GM23338 (cell line): ENCODE measurements around the gene STIP1.

Experiments used
- CTCF ChIP-seq, 2 experiments: fragments of 200-600 bp in 1 of 2; sonication (generic) in 1 of 2; conservative IDR thresholded peaks; 2 replicates each; pipeline versions ENCODE4 v1.5.1 to v1.6.1; 2016 to 2017; ENCODE audit warnings: antibody characterized with exemption in 2 of 2, low read depth in 2 of 2, mild to moderate bottlenecking in 2 of 2, moderate library complexity in 1 of 2
- ETS1 ChIP-seq: IDR thresholded peaks from 2 replicates; pipeline ENCODE4 v1.6.1; 2016; ENCODE audit warnings: antibody characterized with exemption
- EZH2 ChIP-seq: fragments of 200-600 bp; sonication (generic); IDR thresholded peaks from one replicate; pipeline ENCODE4 v1.8.0; 2017; ENCODE audit warnings: antibody characterized with exemption, mild to moderate bottlenecking, low read depth; ENCODE audit not compliant: unreplicated experiment
- EZH2phosphoT487 ChIP-seq: fragments of 200-600 bp; sonication (generic); IDR thresholded peaks from one replicate; pipeline ENCODE4 v1.8.1; 2018; ENCODE audit warnings: antibody characterized with exemption; ENCODE audit not compliant: unreplicated experiment
- NANOG ChIP-seq: IDR thresholded peaks from 2 replicates; pipeline ENCODE4 v1.6.1; 2016; ENCODE audit warnings: antibody characterized with exemption, borderline replicate concordance
- POLR2AphosphoS5 ChIP-seq: IDR thresholded peaks from 2 replicates; pipeline ENCODE4 v1.6.1; 2016; ENCODE audit warnings: antibody characterized with exemption, low read depth
- ZNF331 ChIP-seq: fragments of 250-450 bp; sonication (Bioruptor Pico); IDR thresholded peaks from 2 replicates; pipeline ENCODE4 v1.5.0; 2020; ENCODE audit warnings: low read depth, mild to moderate bottlenecking, moderate library complexity
- TF ChIP-seq, protein P1 (sequence below): IDR thresholded peaks from one replicate; pipeline ENCODE4 v1.6.1; 2018; ENCODE audit warnings: antibody characterized with exemption; ENCODE audit not compliant: unreplicated experiment

GRCh38 chr11:64226507-64227051 lies 40.6 kb downstream of the STIP1 start:
- TF ChIP-seq CTCF (conservative IDR thresholded peaks at IDR 0.05; ENCODE audit: low read depth in 2 of 2) (no peak), NANOG (no peak), ZNF331 (no peak), EZH2phosphoT487 (no peak), ETS1 (no peak), EZH2 (no peak), POLR2AphosphoS5 (no peak)
- TF ChIP-seq, protein P1, sequence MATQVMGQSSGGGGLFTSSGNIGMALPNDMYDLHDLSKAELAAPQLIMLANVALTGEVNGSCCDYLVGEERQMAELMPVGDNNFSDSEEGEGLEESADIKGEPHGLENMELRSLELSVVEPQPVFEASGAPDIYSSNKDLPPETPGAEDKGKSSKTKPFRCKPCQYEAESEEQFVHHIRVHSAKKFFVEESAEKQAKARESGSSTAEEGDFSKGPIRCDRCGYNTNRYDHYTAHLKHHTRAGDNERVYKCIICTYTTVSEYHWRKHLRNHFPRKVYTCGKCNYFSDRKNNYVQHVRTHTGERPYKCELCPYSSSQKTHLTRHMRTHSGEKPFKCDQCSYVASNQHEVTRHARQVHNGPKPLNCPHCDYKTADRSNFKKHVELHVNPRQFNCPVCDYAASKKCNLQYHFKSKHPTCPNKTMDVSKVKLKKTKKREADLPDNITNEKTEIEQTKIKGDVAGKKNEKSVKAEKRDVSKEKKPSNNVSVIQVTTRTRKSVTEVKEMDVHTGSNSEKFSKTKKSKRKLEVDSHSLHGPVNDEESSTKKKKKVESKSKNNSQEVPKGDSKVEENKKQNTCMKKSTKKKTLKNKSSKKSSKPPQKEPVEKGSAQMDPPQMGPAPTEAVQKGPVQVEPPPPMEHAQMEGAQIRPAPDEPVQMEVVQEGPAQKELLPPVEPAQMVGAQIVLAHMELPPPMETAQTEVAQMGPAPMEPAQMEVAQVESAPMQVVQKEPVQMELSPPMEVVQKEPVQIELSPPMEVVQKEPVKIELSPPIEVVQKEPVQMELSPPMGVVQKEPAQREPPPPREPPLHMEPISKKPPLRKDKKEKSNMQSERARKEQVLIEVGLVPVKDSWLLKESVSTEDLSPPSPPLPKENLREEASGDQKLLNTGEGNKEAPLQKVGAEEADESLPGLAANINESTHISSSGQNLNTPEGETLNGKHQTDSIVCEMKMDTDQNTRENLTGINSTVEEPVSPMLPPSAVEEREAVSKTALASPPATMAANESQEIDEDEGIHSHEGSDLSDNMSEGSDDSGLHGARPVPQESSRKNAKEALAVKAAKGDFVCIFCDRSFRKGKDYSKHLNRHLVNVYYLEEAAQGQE, result no peak
